ENCODE data around the gene LRRIQ1. TPM values are rescaled to one million over a fixed set of nuclear protein-coding genes. Genes with fewer than 3 reads are reported as not detected.

LRRIQ1 gene
- polyA plus RNA-seq, 1 donor from 2014 or later: 11.8 TPM

DNA sequence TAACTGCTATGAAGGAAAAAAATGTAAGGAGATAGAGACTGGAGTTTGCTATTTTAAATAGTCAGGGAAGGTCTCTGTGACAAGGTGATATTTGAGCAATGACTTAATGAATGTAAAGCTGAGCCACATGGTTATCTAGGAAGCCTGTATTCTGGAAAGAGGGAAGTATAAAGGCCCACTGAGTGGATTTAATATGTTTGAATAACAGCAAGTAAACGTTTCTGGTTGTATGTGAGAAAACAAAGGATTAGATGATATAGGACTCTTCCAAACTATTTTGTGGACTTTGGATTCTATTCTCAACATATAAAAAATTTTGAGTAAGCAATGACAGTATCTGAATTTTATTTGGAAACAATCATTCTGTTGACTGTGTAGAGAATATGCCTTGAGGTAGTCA lies 5.2 kb downstream of the LRRIQ1 start:
- Histone ChIP-seq H3K9ac (ENCODE audit: low read length) (no peak overlapping the region), H3K36me3 (ENCODE audit: insufficient read depth, low read length) (no peaks in the 10 kb centered on the region), H3K9me3 (ENCODE audit: low read length) (no peaks in the 10 kb centered on the region), H3K4me3 (ENCODE audit: low read length) (no peak overlapping the region), H3K9me2 (ENCODE audit: insufficient read depth, low read length) (no peaks in the 10 kb centered on the region), H3K79me2 (replicated peaks; ENCODE audit: insufficient read depth, low read length) (no peaks in the 10 kb centered on the region), H2AFZ (ENCODE audit: low read depth, low read length) (no peak overlapping the region), H3K4me2 (ENCODE audit: low read length) (no peak overlapping the region), H4K20me1 (ENCODE audit: insufficient read depth) (no peaks in the 10 kb centered on the region), H3F3A (ENCODE audit: insufficient read depth, low read length, poor library complexity, severe bottlenecking) (no peaks in the 10 kb centered on the region), H3K27me3 (ENCODE audit: insufficient read depth, low read depth, low read length) (no peaks in the 10 kb centered on the region), H3K27ac (ENCODE audit: low read length) (no peak overlapping the region)
- TF ChIP-seq EP300 (conservative IDR thresholded peaks at IDR 0.05; ENCODE audit: poor library complexity, severe bottlenecking) (no peak), CTCF (IDR thresholded peaks at IDR 0.05; ENCODE audit: poor library complexity, severe bottlenecking) (no peak), POLR2AphosphoS5 (IDR thresholded peaks at IDR 0.05) (no peak), EZH2 (IDR thresholded peaks at IDR 0.05; ENCODE audit: borderline replicate concordance, insufficient read depth, low read length, poor library complexity, severe bottlenecking) (no peak), REST (IDR thresholded peaks at IDR 0.05; ENCODE audit: borderline replicate concordance) (no peak), TAF1 (IDR thresholded peaks at IDR 0.05; ENCODE audit: low read depth) (no peak), RAD21 (conservative IDR thresholded peaks at IDR 0.05) (no peak), SMC3 (conservative IDR thresholded peaks at IDR 0.05; ENCODE audit: poor library complexity) (no peak), MXI1 (conservative IDR thresholded peaks at IDR 0.05; ENCODE audit: poor library complexity, severe bottlenecking) (no peak)

GRCh38 chr12:85043829-85044228 lies 7.7 kb downstream of the LRRIQ1 start:
- no peaks in the 10 kb centered on the region for H3K9me3 ChIP-seq (ENCODE audit: low read length)
- no peaks in the 10 kb centered on the region for H3K27me3 ChIP-seq (ENCODE audit: insufficient read depth, low read depth, low read length)
- no peak overlapping the region for H3K9ac ChIP-seq (ENCODE audit: low read length)
- H3K27ac ChIP-seq (ENCODE audit: low read length): no peak overlapping the region
- no peaks in the 10 kb centered on the region for H3F3A ChIP-seq (ENCODE audit: insufficient read depth, low read length, poor library complexity, severe bottlenecking)
- H2AFZ ChIP-seq (ENCODE audit: low read depth, low read length): no peak overlapping the region
- no peak for TF ChIP-seq CTCF (IDR thresholded peaks at IDR 0.05; ENCODE audit: poor library complexity, severe bottlenecking)
- TF ChIP-seq RAD21 (conservative IDR thresholded peaks at IDR 0.05): no peak
- TF ChIP-seq SMC3 (conservative IDR thresholded peaks at IDR 0.05; ENCODE audit: poor library complexity): no peak
- no peak for TF ChIP-seq REST (IDR thresholded peaks at IDR 0.05; ENCODE audit: borderline replicate concordance)
- no peak for TF ChIP-seq TAF1 (IDR thresholded peaks at IDR 0.05; ENCODE audit: low read depth)
- no peak for TF ChIP-seq MXI1 (conservative IDR thresholded peaks at IDR 0.05; ENCODE audit: poor library complexity, severe bottlenecking)
- TF ChIP-seq POLR2AphosphoS5 (IDR thresholded peaks at IDR 0.05): no peak
- TF ChIP-seq EP300 (conservative IDR thresholded peaks at IDR 0.05; ENCODE audit: poor library complexity, severe bottlenecking): no peak
- H3K4me2 ChIP-seq (ENCODE audit: low read length): no peak overlapping the region
- no peaks in the 10 kb centered on the region for H4K20me1 ChIP-seq (ENCODE audit: insufficient read depth)
- no peak overlapping the region for H3K4me3 ChIP-seq (ENCODE audit: low read length)
- H3K9me2 ChIP-seq (ENCODE audit: insufficient read depth, low read length): no peaks in the 10 kb centered on the region
- no peaks in the 10 kb centered on the region for H3K36me3 ChIP-seq (ENCODE audit: insufficient read depth, low read length)
- H3K79me2 ChIP-seq (replicated peaks; ENCODE audit: insufficient read depth, low read length): no peaks in the 10 kb centered on the region
